Fibroblast of the aortic adventitia (primary cell): ENCODE results near the gene IRGQ. TPM values are rescaled to one million over a fixed set of nuclear protein-coding genes. Genes with fewer than 3 reads are reported as not detected.
"Not testable (repeated sequence)": the region's sequence is repeated elsewhere in the genome, so short reads cannot be mapped to it uniquely, and the experiment has no call there.

ENCODE experiments used
- DNase-seq: peaks from one replicate; pipeline ENCODE4 v3.0.0-alpha.2; 2010; ENCODE audit warnings: low read depth
- H3K4me3 ChIP-seq: 2 replicates; pipeline ENCODE4 v1.5.1; 2011; ENCODE audit warnings: low read depth, mild to moderate bottlenecking, control low read depth, low read length, moderate library complexity
- CTCF ChIP-seq: IDR thresholded peaks from 2 replicates; pipeline ENCODE4 v1.5.1; 2011; ENCODE audit warnings: mild to moderate bottlenecking, low read length, control low read depth, inconsistent platforms; ENCODE audit not compliant: insufficient read depth
- total RNA-seq: library from RNA; depleted of rRNA; stranded (reverse); fragments of >200 nt; gene quantifications from 2 replicates; pipeline ENCODE4 v1.2.3, GENCODE V29; 2012; ENCODE audit warnings: low replicate concordance

The IRGQ gene
- total RNA-seq, 1 donor, result 17.5 TPM

GRCh38 chr19:43552616-43553015, 43.3 kb downstream of the IRGQ start:
- no peak overlapping the region for H3K4me3 ChIP-seq
- no peak for TF ChIP-seq CTCF
- DNase-seq, result no peak

GRCh38 chr19:43552198-43552450, 43.8 kb downstream of the IRGQ start:
- DNase-seq, result no peak
- no peak overlapping the region for H3K4me3 ChIP-seq
- TF ChIP-seq CTCF, result no peak

- TF ChIP-seq CTCF, result no peak
- DNase-seq, result no peak
- H3K4me3 ChIP-seq, result no peak overlapping the region
These were observed 44.3 kb downstream of the IRGQ start for GRCh38 chr19:43551399-43552197.

- TF ChIP-seq CTCF, result no peak
- DNase-seq, result no peak
- H3K4me3 ChIP-seq, result no peak overlapping the region
These were observed 47.2 kb downstream of the IRGQ start for GRCh38 chr19:43548706-43549105.

- not testable (repeated sequence) for H3K4me3 ChIP-seq, DNase-seq
These were observed 48.0 kb downstream of the IRGQ start for GRCh38 chr19:43547926-43548325.

GRCh38 chr19:43546581-43546980, 49.4 kb downstream of the IRGQ start:
- TF ChIP-seq CTCF, result no peak
- H3K4me3 ChIP-seq, result no peak overlapping the region
- DNase-seq, result no peak

DNA sequence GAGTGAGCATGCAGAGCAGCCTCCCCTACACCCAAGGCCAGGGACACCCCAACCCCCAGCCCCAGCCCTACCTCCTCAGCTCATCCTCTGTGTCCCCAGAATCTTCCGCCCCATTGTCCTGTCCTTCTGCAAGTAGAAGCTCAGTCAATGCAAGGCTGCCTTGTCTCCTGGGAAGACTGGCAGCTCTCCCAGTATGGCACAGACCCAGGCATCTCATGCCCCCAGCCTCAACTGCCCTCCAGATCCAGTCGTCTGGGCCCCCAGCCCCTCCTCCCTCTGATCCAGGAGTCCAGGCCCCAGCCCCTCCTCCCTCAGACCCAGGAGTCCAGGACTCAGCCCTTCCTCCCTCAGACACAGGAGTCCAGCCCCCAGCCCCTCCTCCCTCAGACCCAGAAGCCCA, 50.0 kb downstream of the IRGQ start:
- no peak for DNase-seq
- TF ChIP-seq CTCF, result no peak
- no peak overlapping the region for H3K4me3 ChIP-seq
